ENCODE results near the gene ARL2BP. TPM values are rescaled to one million over a fixed set of nuclear protein-coding genes. Genes with fewer than 3 reads are reported as not detected.

ARL2BP gene
- total RNA-seq, 1 donor from 2014 or later, result 41.5 TPM

GRCh38 chr16:57270221-57271062, 25.4 kb downstream of the ARL2BP start:
- Histone ChIP-seq H3K27me3 (no peaks in the 10 kb centered on the region), H4K20me1 (ENCODE audit: low read depth) (no peaks in the 10 kb centered on the region), H3K4me2 (peak overlapping the region; percentile 70), H3K4me1 (peaks cover 38% of the 10 kb centered on the region), H2AFZ (replicated peaks) (peak overlapping the region; percentile 82), H3K9me3 (ENCODE audit: low read depth) (no peaks in the 10 kb centered on the region), H3K4me3 (no peak overlapping the region), H3K9ac (no peak overlapping the region), H3F3A (ENCODE audit: low read depth) (peaks cover 9% of the 10 kb centered on the region), H3K79me2 (ENCODE audit: low read depth) (no peaks in the 10 kb centered on the region), H3K36me3 (no peaks in the 10 kb centered on the region), H3K27ac (no peak overlapping the region)
- Mint-ChIP-seq H3K4me3 (no peak overlapping the region), H3K9me3 (no peaks in the 10 kb centered on the region), H3K27me3 (ENCODE audit: insufficient read depth, low read depth) (peaks cover 4% of the 10 kb centered on the region), H3K4me1 (peaks cover 23% of the 10 kb centered on the region), H3K27ac (peak overlapping the region; percentile 42), H3K36me3 (no peaks in the 10 kb centered on the region)
- TF ChIP-seq EZH2 (IDR thresholded peaks at IDR 0.05) (no peak), EZH2phosphoT487 (IDR thresholded peaks at IDR 0.05) (no peak), CTCF (IDR thresholded peaks at IDR 0.05) (no peak)
- DNase-seq (ENCODE audit: low spot score), result peak; percentile 74

- no peak overlapping the region for H3K4me3 Mint-ChIP-seq
- peaks cover 21% of the 10 kb centered on the region for H3K4me1 Mint-ChIP-seq
- no peak for TF ChIP-seq EZH2phosphoT487 (IDR thresholded peaks at IDR 0.05)
- TF ChIP-seq EZH2 (IDR thresholded peaks at IDR 0.05), result no peak
- no peak for TF ChIP-seq CTCF (IDR thresholded peaks at IDR 0.05)
- no peak overlapping the region for H2AFZ ChIP-seq (replicated peaks)
- no peak overlapping the region for H3K4me3 ChIP-seq
- H3F3A ChIP-seq (ENCODE audit: low read depth), result peaks cover 9% of the 10 kb centered on the region
- no peaks in the 10 kb centered on the region for H3K36me3 Mint-ChIP-seq
- peak overlapping the region; percentile 70 for H3K4me2 ChIP-seq
- H3K27ac ChIP-seq, result no peak overlapping the region
- no peak overlapping the region for H3K9ac ChIP-seq
- no peak overlapping the region for H3K27ac Mint-ChIP-seq
- DNase-seq (ENCODE audit: low spot score), result no peak
- H3K9me3 ChIP-seq (ENCODE audit: low read depth), result no peaks in the 10 kb centered on the region
- H4K20me1 ChIP-seq (ENCODE audit: low read depth), result no peaks in the 10 kb centered on the region
- H3K79me2 ChIP-seq (ENCODE audit: low read depth), result no peaks in the 10 kb centered on the region
- peaks cover 38% of the 10 kb centered on the region for H3K4me1 ChIP-seq
- no peaks in the 10 kb centered on the region for H3K36me3 ChIP-seq
- no peaks in the 10 kb centered on the region for H3K27me3 ChIP-seq
- H3K9me3 Mint-ChIP-seq, result no peaks in the 10 kb centered on the region
- H3K27me3 Mint-ChIP-seq (ENCODE audit: insufficient read depth, low read depth), result peaks cover 4% of the 10 kb centered on the region
These were observed 25.9 kb downstream of the ARL2BP start for GRCh38 chr16:57271063-57271345.

GRCh38 chr16:57271867-57272495, 26.9 kb downstream of the ARL2BP start:
- DNase-seq (ENCODE audit: low spot score), result no peak
- H3K36me3 ChIP-seq, result no peaks in the 10 kb centered on the region
- H3K27ac ChIP-seq, result no peak overlapping the region
- no peaks in the 10 kb centered on the region for H3K79me2 ChIP-seq (ENCODE audit: low read depth)
- H3K9me3 ChIP-seq (ENCODE audit: low read depth), result no peaks in the 10 kb centered on the region
- H3K36me3 Mint-ChIP-seq, result no peaks in the 10 kb centered on the region
- H3K9me3 Mint-ChIP-seq, result no peaks in the 10 kb centered on the region
- H4K20me1 ChIP-seq (ENCODE audit: low read depth), result no peaks in the 10 kb centered on the region
- peaks cover 9% of the 10 kb centered on the region for H3F3A ChIP-seq (ENCODE audit: low read depth)
- H3K4me3 ChIP-seq, result no peak overlapping the region
- no peak overlapping the region for H2AFZ ChIP-seq (replicated peaks)
- H3K27me3 Mint-ChIP-seq (ENCODE audit: insufficient read depth, low read depth), result peaks cover 4% of the 10 kb centered on the region
- peaks cover 17% of the 10 kb centered on the region for H3K4me1 Mint-ChIP-seq
- TF ChIP-seq EZH2 (IDR thresholded peaks at IDR 0.05) (no peak), CTCF (IDR thresholded peaks at IDR 0.05) (no peak), EZH2phosphoT487 (IDR thresholded peaks at IDR 0.05) (no peak)
- no peak overlapping the region for H3K27ac Mint-ChIP-seq
- H3K9ac ChIP-seq, result no peak overlapping the region
- H3K4me3 Mint-ChIP-seq, result no peak overlapping the region
- no peak overlapping the region for H3K4me2 ChIP-seq
- no peaks in the 10 kb centered on the region for H3K27me3 ChIP-seq
- H3K4me1 ChIP-seq, result peaks cover 33% of the 10 kb centered on the region
